IgD-negative memory B cell (primary cell): Measurements from ENCODE around the gene SLC25A25. TPM values are rescaled to one million over a fixed set of nuclear protein-coding genes. Genes with fewer than 3 reads are reported as not detected.
A peak's percentile ranks its signal among the peaks of the same experiment; 100 is the strongest.
"Not testable (repeated sequence)": the region's sequence is repeated elsewhere in the genome, so short reads cannot be mapped to it uniquely, and the experiment has no call there.

Experiments
- H3K27ac Mint-ChIP-seq, 3 donors: one replicate each; pipeline ENCODE4 v1.8.0; 2020 to 2022; ENCODE audit warnings: mild to moderate bottlenecking in 3 of 3, mixed read lengths in 3 of 3, moderate library complexity in 1 of 3
- H3K27me3 Mint-ChIP-seq: one replicate; pipeline ENCODE4 v1.8.0; 2021; ENCODE audit warnings: mixed read lengths
- H3K36me3 Mint-ChIP-seq: one replicate; pipeline ENCODE4 v1.8.0; 2020; ENCODE audit warnings: mild to moderate bottlenecking, mixed read lengths
- H3K4me1 Mint-ChIP-seq, 3 donors: one replicate each; pipeline ENCODE4 v1.8.0; 2020 to 2022; ENCODE audit warnings: mixed read lengths in 3 of 3, mild to moderate bottlenecking in 1 of 3
- H3K4me3 Mint-ChIP-seq, 4 donors: one replicate each; pipeline ENCODE4 v1.8.0; 2020 to 2022; ENCODE audit warnings: mild to moderate bottlenecking in 4 of 4, mixed read lengths in 4 of 4, moderate library complexity in 3 of 4
- H3K9me3 Mint-ChIP-seq, 3 donors: one replicate each; pipeline ENCODE4 v1.8.0; 2020 to 2021; ENCODE audit warnings: mixed read lengths in 3 of 3, mild to moderate bottlenecking in 1 of 3
- polyA plus RNA-seq: library from polyadenylated mRNA; unstranded; fragments of 300-500 nt; fragmentation: Illumina TruSeq; gene quantifications from one replicate; pipeline ENCODE4 v1.2.3, GENCODE V29; 2021

SLC25A25 gene
- polyA plus RNA-seq, 1 donor from 2014 or later, result 7.4 TPM

DNA sequence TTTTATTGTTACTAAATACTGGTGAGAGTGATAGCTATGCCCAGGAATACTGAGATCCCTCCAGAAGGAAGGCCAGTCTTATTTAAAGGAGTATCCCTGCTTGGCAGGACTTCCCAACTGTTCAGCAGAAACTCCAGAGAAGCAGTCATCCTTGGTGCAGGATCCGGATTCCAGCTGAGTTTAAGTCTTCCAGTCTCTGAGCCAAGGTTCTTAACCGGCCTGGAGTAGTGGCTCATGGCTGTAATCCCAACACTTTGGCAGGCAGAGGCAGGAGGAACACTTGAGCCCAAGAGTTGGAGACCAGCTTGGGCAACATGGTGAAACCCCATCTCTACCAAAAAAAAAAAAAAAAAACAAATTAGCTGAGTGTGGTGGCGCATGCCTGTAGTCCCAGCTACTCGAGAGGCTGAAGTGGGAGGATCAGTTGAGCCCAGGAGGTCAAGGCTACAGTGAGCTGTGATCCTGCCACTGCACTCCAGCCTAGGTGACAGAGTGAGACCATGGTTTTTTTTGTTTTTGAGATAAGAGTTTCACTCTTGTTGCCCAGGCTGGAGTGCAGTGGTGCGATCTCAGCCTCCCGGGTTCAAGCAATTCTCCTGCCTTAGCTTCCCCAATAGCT lies 8.6 kb upstream of the SLC25A25 start:
- Mint-ChIP-seq H3K4me1 (peaks cover 16 to 28% (median 17%) of the 10 kb centered on the region in 3 donors), H3K4me3 (no peak overlapping the region), H3K27ac (no peak overlapping the region), H3K9me3 (no peaks in the 10 kb centered on the region), H3K27me3 (no peaks in the 10 kb centered on the region), H3K36me3 (no peaks in the 10 kb centered on the region)

DNA sequence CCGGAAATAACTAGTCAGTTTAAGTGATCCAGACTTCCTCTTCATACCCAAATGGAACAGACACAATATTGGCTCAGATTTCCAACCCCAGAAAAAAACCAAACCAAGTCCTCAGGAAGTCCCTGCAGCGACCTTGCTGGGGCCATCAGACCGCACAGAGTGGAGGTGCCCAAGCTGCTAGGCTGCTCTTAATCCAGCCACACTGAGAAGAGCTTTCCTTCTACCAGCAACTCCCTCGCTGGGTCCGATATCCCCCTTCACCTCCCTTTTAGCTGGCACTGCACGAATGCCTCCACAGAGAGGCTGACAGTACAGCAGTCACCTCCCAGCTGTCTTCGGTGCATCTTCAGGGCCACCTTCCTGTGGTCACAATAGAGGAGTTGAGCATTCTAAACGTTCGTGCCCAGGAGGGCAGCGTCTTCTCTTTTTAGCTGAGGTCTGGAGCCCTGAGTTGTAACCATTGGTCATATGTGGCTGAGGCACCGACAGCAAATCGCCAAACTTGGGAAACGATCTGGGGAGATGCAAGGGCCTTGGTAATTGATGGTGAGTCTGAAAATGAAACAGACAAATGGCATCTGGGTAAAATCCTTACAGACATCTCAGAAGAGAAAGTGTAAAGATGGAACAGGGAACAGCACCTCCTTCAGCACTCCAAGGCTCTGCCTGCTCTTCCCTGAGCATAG lies 6.6 kb upstream of the SLC25A25 start:
- H3K4me3 Mint-ChIP-seq, result peak overlapping the region; percentile 34 to 83 (median 60)
- peak overlapping the region; percentile 72 to 82 (median 76) for H3K27ac Mint-ChIP-seq
- no peaks in the 10 kb centered on the region for H3K9me3 Mint-ChIP-seq
- H3K36me3 Mint-ChIP-seq, result no peaks in the 10 kb centered on the region
- H3K27me3 Mint-ChIP-seq, result no peaks in the 10 kb centered on the region
- peaks cover 16 to 40% (median 30%) of the 10 kb centered on the region in 3 donors for H3K4me1 Mint-ChIP-seq

DNA sequence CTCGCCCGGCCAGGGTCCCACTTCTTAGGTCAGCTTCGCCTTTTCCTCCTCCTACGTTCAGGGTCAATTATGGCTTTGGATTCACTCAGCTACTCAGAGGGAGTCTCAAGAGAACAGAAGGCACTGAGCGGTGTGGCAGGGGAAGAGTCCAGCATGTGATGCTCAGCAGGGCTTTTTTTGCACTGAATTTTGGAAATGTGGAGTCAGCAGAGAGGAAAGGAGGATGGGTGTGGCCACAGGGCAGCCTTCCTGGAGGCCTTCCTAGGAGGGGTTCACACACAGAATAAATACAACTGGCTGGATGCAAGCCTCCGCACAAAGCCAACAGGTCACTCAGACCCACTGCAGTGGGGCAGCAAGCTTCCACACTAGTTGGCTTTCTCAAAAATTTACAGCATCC lies 5.8 kb upstream of the SLC25A25 start:
- H3K27ac Mint-ChIP-seq, result peak overlapping the region in 2 of 3 donors; percentile 76 to 82
- H3K4me1 Mint-ChIP-seq, result peaks cover 16 to 40% (median 30%) of the 10 kb centered on the region in 3 donors
- H3K4me3 Mint-ChIP-seq, result peak overlapping the region; percentile 25 to 87 (median 56)
- no peaks in the 10 kb centered on the region for H3K9me3 Mint-ChIP-seq
- no peaks in the 10 kb centered on the region for H3K27me3 Mint-ChIP-seq
- no peaks in the 10 kb centered on the region for H3K36me3 Mint-ChIP-seq

DNA sequence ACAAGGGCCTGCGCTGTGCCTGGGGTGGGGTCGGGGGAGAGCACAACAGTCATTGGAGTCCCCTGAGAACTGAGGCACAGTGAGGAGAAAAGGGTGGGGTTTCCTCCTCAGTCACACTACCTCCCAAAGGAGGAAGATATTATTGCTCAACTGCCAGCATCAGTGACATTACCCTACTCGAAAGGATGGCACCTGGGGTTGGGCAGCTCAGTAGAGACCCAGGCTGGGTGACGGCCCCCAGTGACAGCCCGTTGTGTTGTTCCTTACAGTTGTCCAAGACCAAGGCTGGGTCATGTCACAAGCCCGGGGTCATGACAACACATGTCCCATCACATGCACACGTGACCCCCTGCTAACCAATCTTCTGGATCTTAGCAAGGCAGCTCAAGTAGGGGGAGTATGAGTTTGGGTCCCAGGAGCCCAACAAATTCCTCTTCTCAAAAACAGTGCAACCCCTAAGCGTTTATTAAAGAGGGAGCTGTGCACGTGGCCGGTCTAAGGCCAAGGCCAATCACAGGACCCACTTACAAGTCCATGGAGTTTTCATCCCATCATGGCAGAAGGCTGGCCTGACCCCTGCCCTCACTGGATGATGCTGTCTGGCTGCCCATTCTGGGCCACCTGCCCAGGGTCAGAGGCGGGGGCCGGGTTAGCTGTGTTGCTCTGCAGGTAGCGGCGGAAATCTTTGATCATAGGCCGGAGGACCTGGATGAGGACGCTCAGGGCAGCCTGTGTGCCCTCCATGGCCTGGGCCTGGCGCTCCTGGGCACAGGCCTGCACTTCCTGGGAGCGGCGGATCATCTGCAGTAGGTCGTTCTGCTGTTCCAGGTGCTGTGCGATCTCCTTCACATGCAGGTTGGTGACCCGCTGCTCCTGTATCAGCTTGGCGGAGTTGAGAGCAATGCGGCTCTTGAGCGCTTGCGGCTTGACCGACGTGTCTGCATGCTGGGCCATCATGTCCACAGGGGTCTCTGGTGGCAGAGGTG lies 4.9 kb upstream of the SLC25A25 start:
- Mint-ChIP-seq H3K4me3 (peak overlapping the region; percentile 25 to 87 (median 56)), H3K9me3 (no peaks in the 10 kb centered on the region), H3K27me3 (no peaks in the 10 kb centered on the region), H3K27ac (peak overlapping the region in 2 of 3 donors; percentile 19 to 82), H3K36me3 (no peaks in the 10 kb centered on the region), H3K4me1 (peaks cover 16 to 40% (median 28%) of the 10 kb centered on the region in 3 donors)

DNA sequence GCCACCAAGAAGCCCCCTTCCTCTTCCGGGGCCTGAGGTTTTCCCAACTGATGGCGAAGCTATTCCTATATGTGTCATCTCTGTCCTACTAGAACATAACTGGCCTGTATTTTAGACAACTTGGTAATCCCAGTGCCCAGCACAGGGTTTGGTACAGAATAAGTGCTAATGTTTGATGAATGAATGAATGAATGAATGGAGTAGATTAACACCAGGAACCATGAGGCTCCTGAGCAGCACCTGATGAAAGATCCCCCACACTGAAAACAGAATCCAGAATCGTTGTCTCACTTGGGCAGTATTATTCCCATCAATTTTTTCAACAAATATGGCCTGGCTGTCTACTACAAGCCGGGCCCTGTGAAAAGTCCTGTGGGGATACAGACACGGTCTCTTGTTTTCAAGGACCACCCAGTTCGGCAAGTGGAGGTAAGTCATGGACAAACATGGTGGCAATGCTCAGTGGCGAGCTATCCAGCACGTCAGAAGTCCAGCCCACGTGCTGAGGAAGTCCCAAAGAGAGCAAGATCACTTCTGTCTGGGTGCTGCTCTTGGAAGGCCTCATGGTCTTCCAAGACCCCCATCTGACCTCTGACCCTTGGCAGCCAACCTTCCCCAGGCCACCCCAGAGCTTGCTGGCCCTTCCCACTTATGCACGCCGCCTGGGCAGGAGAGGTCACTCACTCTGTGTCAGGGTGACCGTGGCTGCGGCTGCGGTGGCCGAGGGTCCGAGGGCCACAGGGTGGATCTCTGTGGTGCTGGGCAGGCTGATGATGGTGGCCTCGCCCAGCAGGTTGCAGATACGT lies 1.9 kb upstream of the SLC25A25 start:
- H3K27ac Mint-ChIP-seq, result peak overlapping the region in 1 of 3 donors; percentile 38

DNA sequence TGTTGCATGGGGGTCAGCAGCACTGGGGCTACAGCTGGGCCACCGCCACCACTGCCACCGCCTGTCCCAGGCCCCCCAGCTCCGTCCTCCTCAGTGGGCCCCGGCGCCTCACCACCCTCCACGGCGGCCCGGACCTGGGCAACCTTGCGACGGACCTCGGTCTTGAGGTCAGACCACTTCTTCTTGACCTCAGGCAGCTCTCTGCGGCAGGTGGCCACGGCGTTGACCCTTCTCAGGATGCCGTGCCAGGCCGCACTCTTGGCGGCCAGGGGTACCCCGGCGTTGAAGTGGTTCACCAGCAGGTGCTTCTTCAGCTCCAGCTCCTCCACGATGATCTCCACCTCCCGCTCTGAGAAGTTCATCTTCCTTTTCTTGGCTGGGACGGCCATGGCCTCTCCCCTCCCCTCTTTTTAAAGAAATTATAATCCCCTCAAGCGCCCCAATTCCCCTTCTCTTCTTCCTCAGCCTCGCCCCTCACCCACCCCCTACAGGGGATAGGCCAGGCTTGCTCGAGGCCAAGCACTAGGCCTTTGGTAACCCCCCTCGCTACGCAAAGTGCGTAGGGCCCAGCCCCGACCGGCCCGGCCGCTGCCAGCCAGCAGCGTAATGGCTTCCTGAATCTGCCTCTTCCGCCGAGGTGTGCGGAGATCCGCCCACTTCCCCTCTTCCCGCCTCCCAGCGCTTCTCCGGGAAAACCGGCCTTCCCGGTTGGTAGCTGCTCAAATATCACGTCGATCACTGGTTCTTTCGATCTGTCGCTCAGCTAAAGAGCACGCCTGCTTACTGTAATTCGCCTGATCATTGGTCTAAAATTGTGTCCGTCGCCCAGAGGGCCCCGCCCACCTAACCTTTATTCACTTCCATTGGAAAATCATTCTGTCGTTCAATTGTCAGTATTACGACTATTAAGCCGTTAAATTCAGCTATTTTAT lies 1.1 kb upstream of the SLC25A25 start, which contains the start of gene NAIF1:
TSS of gene NAIF1 (minus strand) at position 608 of the 932 bp plus-strand sequence. CDS start at position 389, 219 bp downstream.
- H3K27ac Mint-ChIP-seq, result peak within 1 kb of the TSS in 1 of 3 donors; percentile 38
- peak within 1 kb of the TSS in 3 of 4 donors; percentile 46 to 95 (median 76) for H3K4me3 Mint-ChIP-seq

More for the DNA sequence above, 1.9 kb upstream of the SLC25A25 start:
- H3K36me3 Mint-ChIP-seq, result no peaks in the 10 kb centered on the region
- peaks cover 20 to 52% (median 38%) of the 10 kb centered on the region in 3 donors for H3K4me1 Mint-ChIP-seq
- H3K9me3 Mint-ChIP-seq, result no peaks in the 10 kb centered on the region
- H3K4me3 Mint-ChIP-seq, result peak overlapping the region in 3 of 4 donors; percentile 46 to 84 (median 76)
- H3K27me3 Mint-ChIP-seq, result no peaks in the 10 kb centered on the region

DNA sequence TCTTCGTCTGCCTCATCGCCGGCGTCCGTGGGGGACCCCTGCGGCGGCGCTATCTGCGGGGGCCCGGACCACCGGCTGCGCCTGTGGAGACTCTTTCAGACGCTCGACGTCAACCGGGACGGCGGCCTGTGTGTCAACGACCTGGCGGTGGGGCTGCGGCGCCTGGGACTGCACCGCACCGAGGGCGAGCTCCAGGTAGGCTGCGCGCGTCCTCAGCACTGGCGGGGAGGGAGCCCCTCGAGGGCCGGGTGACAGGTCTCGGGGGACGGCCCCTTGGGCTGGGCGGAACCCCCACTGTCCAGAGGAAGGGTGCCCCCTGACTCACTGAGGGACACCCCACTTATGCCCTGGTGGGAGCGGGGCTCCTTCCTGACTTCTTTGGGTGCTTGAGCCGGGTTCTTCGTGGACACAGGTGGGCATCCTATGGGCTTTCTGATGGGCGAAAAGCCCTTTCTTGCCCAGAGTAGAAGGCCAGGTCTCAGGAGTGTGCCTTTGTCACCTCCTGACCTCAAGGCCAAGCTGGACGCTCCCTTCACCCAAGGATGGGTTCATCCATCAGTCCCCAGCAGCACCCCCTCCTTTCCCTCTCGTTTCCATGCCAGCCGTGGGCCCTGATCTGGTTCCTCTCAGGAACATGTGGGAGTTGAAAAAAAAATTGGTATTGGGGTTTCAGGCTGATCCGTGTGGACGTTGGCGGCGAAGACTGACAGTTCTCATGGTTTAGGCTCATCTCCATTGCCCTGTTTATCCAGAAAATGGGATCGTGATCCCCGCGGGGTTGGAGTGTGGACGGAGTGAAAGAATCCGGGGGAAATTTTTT lies 564 bp downstream of the SLC25A25 start:
- Mint-ChIP-seq H3K4me3 (peak overlapping the region in 3 of 4 donors; percentile 92 to 95 (median 94)), H3K36me3 (no peaks in the 10 kb centered on the region), H3K27ac (peak overlapping the region in 2 of 3 donors; percentile 46 to 53), H3K4me1 (peaks cover 26 to 47% (median 44%) of the 10 kb centered on the region in 3 donors), H3K9me3 (no peaks in the 10 kb centered on the region), H3K27me3 (no peaks in the 10 kb centered on the region)

More for the DNA sequence above, 1.1 kb upstream of the SLC25A25 start, which contains the start of gene NAIF1:
- Mint-ChIP-seq H3K36me3 (no peaks in the 10 kb centered on the region), H3K9me3 (no peaks in the 10 kb centered on the region), H3K4me1 (peaks cover 15 to 48% (median 34%) of the 10 kb centered on the region in 3 donors), H3K27me3 (no peaks in the 10 kb centered on the region)

DNA sequence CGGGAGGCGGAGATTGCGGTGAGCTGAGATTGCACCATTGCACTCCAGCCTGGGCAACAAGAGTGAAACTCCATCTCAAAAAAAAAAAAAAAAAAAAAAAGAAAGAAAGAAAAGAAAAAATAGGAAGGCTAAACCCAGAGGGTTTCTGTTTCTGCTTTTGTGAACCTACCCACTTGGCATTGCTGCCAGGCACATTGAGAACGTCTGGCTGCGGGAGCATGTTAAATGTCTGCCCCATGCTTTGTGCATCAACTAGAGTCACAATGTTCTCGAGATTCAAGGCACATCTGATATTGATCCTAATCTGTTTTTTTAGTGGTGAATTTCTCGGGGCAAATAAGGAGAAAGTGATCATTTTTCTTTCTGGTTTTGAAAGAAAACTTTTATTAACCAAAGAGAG lies 2.8 kb downstream of the SLC25A25 start:
- H3K27me3 Mint-ChIP-seq, result no peaks in the 10 kb centered on the region
- H3K27ac Mint-ChIP-seq, result peak overlapping the region in 2 of 3 donors; percentile 71 to 72
- H3K4me1 Mint-ChIP-seq, result peaks cover 26 to 48% (median 38%) of the 10 kb centered on the region in 3 donors
- H3K4me3 Mint-ChIP-seq, result peak overlapping the region in 3 of 4 donors; percentile 56 to 72 (median 65)
- H3K36me3 Mint-ChIP-seq, result no peaks in the 10 kb centered on the region
- H3K9me3 Mint-ChIP-seq, result no peaks in the 10 kb centered on the region

DNA sequence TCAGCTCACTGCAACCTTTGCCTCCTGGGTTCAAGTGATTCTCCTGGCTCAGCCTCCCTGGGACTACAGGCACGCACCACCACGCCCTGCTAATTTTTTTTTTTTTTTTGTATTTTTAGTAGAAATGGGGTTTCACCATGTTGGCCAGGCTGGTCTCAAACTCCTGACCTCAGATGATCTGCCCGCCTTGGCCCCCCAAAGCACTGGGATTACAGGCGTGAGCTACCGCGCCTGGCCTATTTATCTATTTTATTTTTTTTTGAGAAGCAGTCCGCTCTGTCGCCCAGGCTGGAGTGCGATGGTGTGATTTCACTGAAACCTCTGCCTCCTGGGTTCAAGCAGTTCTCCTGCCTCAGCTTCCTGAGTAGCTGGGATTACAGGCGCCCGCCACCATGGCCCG lies 3.4 kb downstream of the SLC25A25 start:
- peak overlapping the region in 2 of 3 donors; percentile 91 to 96 for H3K27ac Mint-ChIP-seq
- H3K36me3 Mint-ChIP-seq, H3K9me3 Mint-ChIP-seq, H3K27me3 Mint-ChIP-seq: not testable (repeated sequence)
- H3K4me3 Mint-ChIP-seq, result peak overlapping the region in 3 of 4 donors; percentile 82 to 93 (median 91)
- H3K4me1 Mint-ChIP-seq, result peaks cover 26 to 43% (median 33%) of the 10 kb centered on the region in 3 donors

DNA sequence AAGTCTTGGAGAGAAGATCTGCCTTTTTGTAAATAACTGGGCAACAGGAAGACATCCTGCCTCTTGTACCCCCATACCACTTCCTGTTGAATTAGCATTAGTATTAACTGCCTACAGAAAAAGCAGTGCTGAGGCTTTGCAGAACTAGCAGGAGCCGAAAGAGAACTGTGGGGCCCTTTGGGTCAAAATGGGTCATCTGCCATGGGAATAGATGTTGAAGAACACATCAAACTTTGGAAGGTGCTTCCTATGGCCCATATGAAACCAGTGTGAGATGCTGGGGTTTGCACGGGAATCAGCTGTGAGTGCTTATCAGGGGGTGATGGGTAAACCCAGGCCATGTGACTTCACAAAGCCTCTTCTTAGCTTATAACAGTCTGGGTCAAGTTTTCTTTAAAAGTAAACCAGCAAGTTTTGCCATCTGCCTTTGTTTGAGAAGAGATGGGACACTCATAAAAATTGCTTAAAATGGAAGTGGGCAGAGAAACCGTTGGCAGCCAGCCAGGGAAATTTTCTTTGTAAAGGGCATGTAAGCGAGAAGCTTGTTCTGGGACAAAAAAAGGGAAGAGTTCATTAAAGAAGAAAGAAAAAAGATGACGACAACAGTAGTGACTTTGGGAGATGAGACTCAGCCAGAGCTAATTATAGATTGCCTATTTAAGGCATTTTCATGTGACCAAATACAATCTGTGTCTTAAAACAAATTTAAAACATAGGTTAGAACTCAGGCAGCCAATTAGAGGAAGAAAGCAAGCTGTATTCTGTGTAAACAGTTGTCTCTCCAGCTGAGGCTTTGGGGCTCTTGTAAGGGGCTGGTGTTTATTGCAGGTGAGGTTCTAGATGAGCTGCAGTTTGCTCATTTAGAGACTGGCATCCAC lies 4.4 kb downstream of the SLC25A25 start:
- Mint-ChIP-seq H3K27me3 (no peaks in the 10 kb centered on the region), H3K9me3 (no peaks in the 10 kb centered on the region), H3K27ac (peak overlapping the region; percentile 91 to 96 (median 92)), H3K36me3 (no peaks in the 10 kb centered on the region), H3K4me3 (peak overlapping the region; percentile 73 to 93 (median 86)), H3K4me1 (peaks cover 26 to 44% (median 33%) of the 10 kb centered on the region in 3 donors)

DNA sequence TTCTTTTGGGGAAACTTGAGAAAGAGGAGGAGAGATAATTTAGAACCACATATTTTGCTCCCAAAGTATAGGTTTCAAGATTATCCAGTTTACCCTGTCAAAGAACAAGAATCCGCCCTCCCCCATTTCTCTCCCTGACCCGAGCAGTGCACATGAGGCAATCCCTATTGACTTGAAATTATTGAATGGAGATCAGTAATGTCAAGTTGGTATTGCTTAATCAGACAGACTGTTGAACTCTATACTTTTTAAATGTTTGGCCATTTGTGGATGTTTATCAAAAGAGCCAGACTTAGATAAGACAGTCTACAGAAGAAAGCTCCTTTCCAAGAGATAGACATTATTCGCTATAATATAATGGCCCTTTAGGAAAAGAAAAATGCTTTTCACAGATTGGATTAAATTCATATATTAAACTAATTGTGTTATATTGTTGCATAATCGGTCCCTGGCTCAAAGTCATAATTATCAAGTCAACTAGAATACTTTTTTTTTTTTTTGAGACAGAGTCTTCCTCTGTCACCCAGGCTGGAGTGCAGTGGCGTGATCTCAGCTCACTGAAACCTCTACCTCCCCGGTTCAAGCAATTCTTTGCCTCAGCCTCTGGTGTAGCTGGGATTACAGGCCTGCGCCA lies 5.3 kb downstream of the SLC25A25 start:
- no peaks in the 10 kb centered on the region for H3K27me3 Mint-ChIP-seq
- peak overlapping the region in 3 of 4 donors; percentile 56 to 91 (median 66) for H3K4me3 Mint-ChIP-seq
- no peaks in the 10 kb centered on the region for H3K9me3 Mint-ChIP-seq
- H3K4me1 Mint-ChIP-seq, result peaks cover 30 to 50% (median 33%) of the 10 kb centered on the region in 3 donors
- peak overlapping the region in 2 of 3 donors; percentile 92 to 96 for H3K27ac Mint-ChIP-seq
- no peaks in the 10 kb centered on the region for H3K36me3 Mint-ChIP-seq
